ENCODE measurements around the gene FCSK.

GRCh38 chr16:70465999-70466804 is 11.8 kb downstream of the FCSK start:
- TF ChIP-seq CTCF (conservative IDR thresholded peaks at IDR 0.05) (no peak), ZFX (IDR thresholded peaks at IDR 0.05) (no peak)

Measured in C4-2B (cell line).